ENCODE results near the gene EHMT2.

DNA sequence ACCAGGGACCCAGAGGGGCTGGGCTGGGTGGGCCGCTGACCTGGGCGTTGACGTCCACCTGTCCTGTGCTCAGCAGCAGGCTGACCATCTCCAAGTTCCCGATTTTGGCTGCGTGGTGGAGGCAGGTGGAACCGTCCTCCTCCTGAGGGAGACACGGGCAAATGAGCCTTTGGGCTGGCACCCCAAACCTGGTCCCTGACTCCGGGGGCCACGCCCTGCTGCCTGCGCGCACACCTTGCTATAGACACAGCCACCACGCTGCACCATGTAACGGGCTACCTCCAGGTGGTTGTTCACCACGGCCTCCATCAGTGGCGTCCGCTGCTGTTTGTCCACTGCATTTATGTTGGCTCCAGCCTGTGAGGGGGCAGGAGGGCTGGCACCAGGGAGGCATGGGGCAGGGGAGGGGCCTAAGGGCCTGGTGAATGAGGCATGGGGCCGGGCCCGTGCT, 10.9 kb downstream of the EHMT2 start:
- TF ChIP-seq, protein P1, sequence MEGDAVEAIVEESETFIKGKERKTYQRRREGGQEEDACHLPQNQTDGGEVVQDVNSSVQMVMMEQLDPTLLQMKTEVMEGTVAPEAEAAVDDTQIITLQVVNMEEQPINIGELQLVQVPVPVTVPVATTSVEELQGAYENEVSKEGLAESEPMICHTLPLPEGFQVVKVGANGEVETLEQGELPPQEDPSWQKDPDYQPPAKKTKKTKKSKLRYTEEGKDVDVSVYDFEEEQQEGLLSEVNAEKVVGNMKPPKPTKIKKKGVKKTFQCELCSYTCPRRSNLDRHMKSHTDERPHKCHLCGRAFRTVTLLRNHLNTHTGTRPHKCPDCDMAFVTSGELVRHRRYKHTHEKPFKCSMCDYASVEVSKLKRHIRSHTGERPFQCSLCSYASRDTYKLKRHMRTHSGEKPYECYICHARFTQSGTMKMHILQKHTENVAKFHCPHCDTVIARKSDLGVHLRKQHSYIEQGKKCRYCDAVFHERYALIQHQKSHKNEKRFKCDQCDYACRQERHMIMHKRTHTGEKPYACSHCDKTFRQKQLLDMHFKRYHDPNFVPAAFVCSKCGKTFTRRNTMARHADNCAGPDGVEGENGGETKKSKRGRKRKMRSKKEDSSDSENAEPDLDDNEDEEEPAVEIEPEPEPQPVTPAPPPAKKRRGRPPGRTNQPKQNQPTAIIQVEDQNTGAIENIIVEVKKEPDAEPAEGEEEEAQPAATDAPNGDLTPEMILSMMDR (conservative IDR thresholded peaks at IDR 0.05) = no peak
- no peak for TF ChIP-seq EZH2 (IDR thresholded peaks at IDR 0.05; ENCODE audit: low read depth)
